ENCODE results near the gene GALNTL6. TPM values are rescaled to one million over a fixed set of nuclear protein-coding genes. Genes with fewer than 3 reads are reported as not detected.

Gene GALNTL6
- total RNA-seq, 1 donor from 2014 or later: 0.61 TPM

DNA sequence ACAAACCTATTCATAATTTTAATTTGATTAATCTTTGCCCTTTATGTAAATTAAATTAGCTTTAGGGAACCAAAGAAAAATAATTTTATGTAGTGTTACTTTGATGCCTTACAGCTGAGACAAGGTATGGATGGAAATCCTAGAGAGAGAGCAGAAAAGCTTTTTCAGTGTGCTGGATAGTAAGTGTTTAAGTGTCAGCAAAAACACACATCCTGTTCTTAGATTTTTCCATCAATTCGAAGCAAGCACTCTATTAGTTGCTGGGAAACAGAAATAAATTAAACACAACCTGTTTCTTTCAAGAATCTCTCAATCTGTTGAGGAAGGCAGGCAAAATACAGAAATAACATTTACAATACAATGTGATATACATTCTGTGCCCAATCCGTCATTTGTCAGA is 327.8 kb downstream of the GALNTL6 start:
- TF ChIP-seq, protein P1, sequence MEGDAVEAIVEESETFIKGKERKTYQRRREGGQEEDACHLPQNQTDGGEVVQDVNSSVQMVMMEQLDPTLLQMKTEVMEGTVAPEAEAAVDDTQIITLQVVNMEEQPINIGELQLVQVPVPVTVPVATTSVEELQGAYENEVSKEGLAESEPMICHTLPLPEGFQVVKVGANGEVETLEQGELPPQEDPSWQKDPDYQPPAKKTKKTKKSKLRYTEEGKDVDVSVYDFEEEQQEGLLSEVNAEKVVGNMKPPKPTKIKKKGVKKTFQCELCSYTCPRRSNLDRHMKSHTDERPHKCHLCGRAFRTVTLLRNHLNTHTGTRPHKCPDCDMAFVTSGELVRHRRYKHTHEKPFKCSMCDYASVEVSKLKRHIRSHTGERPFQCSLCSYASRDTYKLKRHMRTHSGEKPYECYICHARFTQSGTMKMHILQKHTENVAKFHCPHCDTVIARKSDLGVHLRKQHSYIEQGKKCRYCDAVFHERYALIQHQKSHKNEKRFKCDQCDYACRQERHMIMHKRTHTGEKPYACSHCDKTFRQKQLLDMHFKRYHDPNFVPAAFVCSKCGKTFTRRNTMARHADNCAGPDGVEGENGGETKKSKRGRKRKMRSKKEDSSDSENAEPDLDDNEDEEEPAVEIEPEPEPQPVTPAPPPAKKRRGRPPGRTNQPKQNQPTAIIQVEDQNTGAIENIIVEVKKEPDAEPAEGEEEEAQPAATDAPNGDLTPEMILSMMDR (IDR thresholded peaks at IDR 0.05; ENCODE audit: insufficient read depth, low read depth, low read length): no peak
- TF ChIP-seq EZH2 (IDR thresholded peaks at IDR 0.05; ENCODE audit: insufficient read depth, low read length): no peak
- H3K4me3 ChIP-seq (ENCODE audit: insufficient read depth, low read depth, low read length): no peak overlapping the region
- no peaks in the 10 kb centered on the region for H4K20me1 ChIP-seq (ENCODE audit: insufficient read depth, low read length)
- peaks cover 14% of the 10 kb centered on the region for H3K4me1 ChIP-seq (ENCODE audit: insufficient read depth, low read length)
- H3K27ac Mint-ChIP-seq (ENCODE audit: unreplicated experiment): no peak overlapping the region
- H3K4me2 ChIP-seq (ENCODE audit: low read length): no peak overlapping the region
- FAIRE-seq (no peak), DNase-seq (ENCODE audit: low read depth) (no peak)
- peaks cover 14% of the 10 kb centered on the region for H3K4me1 Mint-ChIP-seq (ENCODE audit: low read depth, unreplicated experiment)
- no peaks in the 10 kb centered on the region for H3K36me3 Mint-ChIP-seq (ENCODE audit: low read depth, unreplicated experiment)
- H3K79me2 ChIP-seq (ENCODE audit: insufficient read depth, low read length): no peaks in the 10 kb centered on the region
- H3K9me3 Mint-ChIP-seq (ENCODE audit: unreplicated experiment): no peaks in the 10 kb centered on the region
- no peak overlapping the region for H3K9ac ChIP-seq (ENCODE audit: low read length)
- no peaks in the 10 kb centered on the region for H3K27me3 ChIP-seq (ENCODE audit: insufficient read depth, low read length)
- no peaks in the 10 kb centered on the region for H3K27me3 Mint-ChIP-seq (ENCODE audit: low read depth, unreplicated experiment)
- H3K9me3 ChIP-seq (ENCODE audit: insufficient read depth, low read depth, low read length): no peaks in the 10 kb centered on the region
- H2AFZ ChIP-seq (ENCODE audit: low read depth, low read length): no peak overlapping the region
- H3K4me3 Mint-ChIP-seq (ENCODE audit: unreplicated experiment): no peak overlapping the region
- H3K36me3 ChIP-seq (ENCODE audit: insufficient read depth, low read length): no peaks in the 10 kb centered on the region
- no peak overlapping the region for H3K27ac ChIP-seq (ENCODE audit: low read depth, low read length)

DNA sequence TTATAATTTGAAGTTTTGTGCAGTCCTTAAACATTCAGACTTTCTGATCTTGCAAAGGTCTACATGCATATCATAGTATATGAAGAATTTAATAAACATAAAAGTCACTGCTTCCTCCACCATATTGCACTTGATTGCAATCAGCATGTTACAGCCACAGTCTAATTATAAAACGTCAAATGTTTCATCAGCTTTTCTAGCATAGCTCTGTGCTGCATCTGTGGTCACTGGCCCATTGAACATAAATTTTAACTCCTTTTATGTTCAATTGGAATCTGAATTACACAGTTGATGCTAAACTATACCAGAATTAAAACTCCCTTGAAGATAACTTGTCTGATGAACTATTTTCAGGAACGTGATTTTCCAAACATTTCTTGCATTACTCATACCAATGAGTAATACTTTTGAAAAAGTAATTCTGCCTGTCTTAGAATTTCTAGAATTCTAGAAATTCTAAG is 329.1 kb downstream of the GALNTL6 start:
- Mint-ChIP-seq H3K9me3 (ENCODE audit: unreplicated experiment) (no peaks in the 10 kb centered on the region), H3K27me3 (ENCODE audit: low read depth, unreplicated experiment) (no peaks in the 10 kb centered on the region), H3K4me1 (ENCODE audit: low read depth, unreplicated experiment) (peaks cover 14% of the 10 kb centered on the region), H3K36me3 (ENCODE audit: low read depth, unreplicated experiment) (no peaks in the 10 kb centered on the region), H3K4me3 (ENCODE audit: unreplicated experiment) (no peak overlapping the region), H3K27ac (ENCODE audit: unreplicated experiment) (no peak overlapping the region)
- no peak overlapping the region for H3K27ac ChIP-seq (ENCODE audit: low read depth, low read length)
- peaks cover 14% of the 10 kb centered on the region for H3K4me1 ChIP-seq (ENCODE audit: insufficient read depth, low read length)
- no peaks in the 10 kb centered on the region for H3K9me3 ChIP-seq (ENCODE audit: insufficient read depth, low read depth, low read length)
- no peak overlapping the region for H3K9ac ChIP-seq (ENCODE audit: low read length)
- DNase-seq (ENCODE audit: low read depth): peak; percentile 59
- no peaks in the 10 kb centered on the region for H4K20me1 ChIP-seq (ENCODE audit: insufficient read depth, low read length)
- FAIRE-seq: peak; percentile 56
- TF ChIP-seq EZH2 (IDR thresholded peaks at IDR 0.05; ENCODE audit: insufficient read depth, low read length): no peak
- TF ChIP-seq, protein P1 (IDR thresholded peaks at IDR 0.05; ENCODE audit: insufficient read depth, low read depth, low read length): no peak
- no peak overlapping the region for H3K4me3 ChIP-seq (ENCODE audit: insufficient read depth, low read depth, low read length)
- no peaks in the 10 kb centered on the region for H3K27me3 ChIP-seq (ENCODE audit: insufficient read depth, low read length)
- H3K4me2 ChIP-seq (ENCODE audit: low read length): peak overlapping the region; percentile 64
- no peaks in the 10 kb centered on the region for H3K36me3 ChIP-seq (ENCODE audit: insufficient read depth, low read length)
- H2AFZ ChIP-seq (ENCODE audit: low read depth, low read length): no peak overlapping the region
- no peaks in the 10 kb centered on the region for H3K79me2 ChIP-seq (ENCODE audit: insufficient read depth, low read length)

DNA sequence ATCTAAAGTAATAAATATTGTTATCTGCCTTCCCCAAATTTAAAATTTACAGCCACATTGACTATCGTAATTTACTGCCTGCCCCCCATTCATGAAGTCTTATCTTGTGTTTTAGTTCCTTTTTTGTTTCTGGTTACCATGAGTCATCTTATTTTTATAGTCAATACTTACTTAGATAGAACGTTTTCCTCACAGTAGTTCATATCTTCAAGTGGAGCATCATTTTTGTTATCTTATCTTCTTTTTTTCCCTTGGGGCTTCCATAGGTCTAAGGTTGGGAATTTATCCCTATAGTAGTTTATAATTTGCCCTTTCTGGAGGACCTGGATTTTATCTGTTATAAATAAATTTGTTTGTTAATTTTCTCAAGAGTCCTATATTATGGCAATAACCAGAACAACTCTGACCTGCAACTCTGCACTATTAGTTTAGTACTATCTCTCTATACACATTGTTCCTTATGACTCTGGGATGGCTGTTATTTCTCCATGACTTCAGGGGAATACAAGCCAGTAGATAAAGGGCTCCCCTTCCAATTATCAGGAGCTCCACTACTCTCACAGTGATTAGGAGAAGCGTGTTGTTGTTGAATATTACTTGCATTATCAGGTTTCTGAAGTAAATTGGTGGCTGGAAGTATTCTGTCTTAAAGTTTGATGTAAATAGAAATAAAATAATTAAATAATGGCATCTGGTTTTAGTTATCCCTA is 330.6 kb downstream of the GALNTL6 start:
- no peaks in the 10 kb centered on the region for H4K20me1 ChIP-seq (ENCODE audit: insufficient read depth, low read length)
- no peaks in the 10 kb centered on the region for H3K27me3 Mint-ChIP-seq (ENCODE audit: low read depth, unreplicated experiment)
- no peaks in the 10 kb centered on the region for H3K9me3 ChIP-seq (ENCODE audit: insufficient read depth, low read depth, low read length)
- no peaks in the 10 kb centered on the region for H3K27me3 ChIP-seq (ENCODE audit: insufficient read depth, low read length)
- no peaks in the 10 kb centered on the region for H3K36me3 ChIP-seq (ENCODE audit: insufficient read depth, low read length)
- H3K36me3 Mint-ChIP-seq (ENCODE audit: low read depth, unreplicated experiment): no peaks in the 10 kb centered on the region
- no peak for FAIRE-seq
- peaks cover 14% of the 10 kb centered on the region for H3K4me1 Mint-ChIP-seq (ENCODE audit: low read depth, unreplicated experiment)
- no peak overlapping the region for H3K4me3 Mint-ChIP-seq (ENCODE audit: unreplicated experiment)
- peaks cover 14% of the 10 kb centered on the region for H3K4me1 ChIP-seq (ENCODE audit: insufficient read depth, low read length)
- no peak overlapping the region for H3K4me3 ChIP-seq (ENCODE audit: insufficient read depth, low read depth, low read length)
- no peak overlapping the region for H3K4me2 ChIP-seq (ENCODE audit: low read length)
- H3K27ac Mint-ChIP-seq (ENCODE audit: unreplicated experiment): no peak overlapping the region
- no peak overlapping the region for H3K9ac ChIP-seq (ENCODE audit: low read length)
- no peak for DNase-seq (ENCODE audit: low read depth)
- H2AFZ ChIP-seq (ENCODE audit: low read depth, low read length): no peak overlapping the region
- H3K9me3 Mint-ChIP-seq (ENCODE audit: unreplicated experiment): no peaks in the 10 kb centered on the region
- H3K79me2 ChIP-seq (ENCODE audit: insufficient read depth, low read length): no peaks in the 10 kb centered on the region
- TF ChIP-seq, protein P1 (IDR thresholded peaks at IDR 0.05; ENCODE audit: insufficient read depth, low read depth, low read length): no peak
- no peak for TF ChIP-seq EZH2 (IDR thresholded peaks at IDR 0.05; ENCODE audit: insufficient read depth, low read length)
- H3K27ac ChIP-seq (ENCODE audit: low read depth, low read length): no peak overlapping the region
